Coronary artery (tissue), 2 donors: ENCODE results near the gene EPHA5.

ENCODE experiments used
- DNase-seq: peaks from one replicate; pipeline ENCODE4 v3.0.0-alpha.2; 2017; ENCODE audit warnings: low spot score
- H3K27ac ChIP-seq, 2 donors: fragments of 200-600 bp; sonication (generic); one replicate each; pipeline ENCODE4 v1.5.1; 2016 to 2019
- H3K4me3 ChIP-seq: fragments of 200-600 bp; sonication (generic); 2 replicates; pipeline ENCODE4 v1.5.1; 2016; ENCODE audit warnings: mild to moderate bottlenecking, moderate library complexity
- TF ChIP-seq, protein P1 (sequence below): fragments of 200-600 bp; sonication (generic); IDR thresholded peaks from one replicate; pipeline ENCODE4 v1.5.1; 2019; ENCODE audit warnings: antibody characterized with exemption

The EPHA5 gene

DNA sequence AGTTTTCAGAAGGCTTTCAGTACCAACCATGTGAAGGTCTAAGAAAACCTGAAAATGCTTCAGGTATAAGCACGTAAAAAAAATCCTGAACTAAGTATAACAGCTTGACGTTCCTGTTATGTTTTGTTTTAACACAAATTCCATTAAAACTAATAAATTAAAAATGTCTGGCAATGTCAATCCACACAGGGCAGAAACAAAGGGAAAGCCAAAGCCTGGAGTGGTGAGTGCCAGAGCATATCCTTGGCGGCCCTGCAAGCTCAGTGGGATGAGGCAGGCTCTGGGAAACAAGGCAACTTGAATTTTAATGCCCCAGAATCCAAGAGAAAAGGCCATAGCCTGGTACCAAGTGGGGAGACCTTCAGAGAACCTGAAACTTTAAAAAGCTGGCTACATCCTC, 78.2 kb downstream of the EPHA5 start:
- Histone ChIP-seq H3K27ac (no peak overlapping the region), H3K4me3 (no peak overlapping the region)
- TF ChIP-seq, protein P1, sequence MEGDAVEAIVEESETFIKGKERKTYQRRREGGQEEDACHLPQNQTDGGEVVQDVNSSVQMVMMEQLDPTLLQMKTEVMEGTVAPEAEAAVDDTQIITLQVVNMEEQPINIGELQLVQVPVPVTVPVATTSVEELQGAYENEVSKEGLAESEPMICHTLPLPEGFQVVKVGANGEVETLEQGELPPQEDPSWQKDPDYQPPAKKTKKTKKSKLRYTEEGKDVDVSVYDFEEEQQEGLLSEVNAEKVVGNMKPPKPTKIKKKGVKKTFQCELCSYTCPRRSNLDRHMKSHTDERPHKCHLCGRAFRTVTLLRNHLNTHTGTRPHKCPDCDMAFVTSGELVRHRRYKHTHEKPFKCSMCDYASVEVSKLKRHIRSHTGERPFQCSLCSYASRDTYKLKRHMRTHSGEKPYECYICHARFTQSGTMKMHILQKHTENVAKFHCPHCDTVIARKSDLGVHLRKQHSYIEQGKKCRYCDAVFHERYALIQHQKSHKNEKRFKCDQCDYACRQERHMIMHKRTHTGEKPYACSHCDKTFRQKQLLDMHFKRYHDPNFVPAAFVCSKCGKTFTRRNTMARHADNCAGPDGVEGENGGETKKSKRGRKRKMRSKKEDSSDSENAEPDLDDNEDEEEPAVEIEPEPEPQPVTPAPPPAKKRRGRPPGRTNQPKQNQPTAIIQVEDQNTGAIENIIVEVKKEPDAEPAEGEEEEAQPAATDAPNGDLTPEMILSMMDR: no peak
- DNase-seq: no peak

DNA sequence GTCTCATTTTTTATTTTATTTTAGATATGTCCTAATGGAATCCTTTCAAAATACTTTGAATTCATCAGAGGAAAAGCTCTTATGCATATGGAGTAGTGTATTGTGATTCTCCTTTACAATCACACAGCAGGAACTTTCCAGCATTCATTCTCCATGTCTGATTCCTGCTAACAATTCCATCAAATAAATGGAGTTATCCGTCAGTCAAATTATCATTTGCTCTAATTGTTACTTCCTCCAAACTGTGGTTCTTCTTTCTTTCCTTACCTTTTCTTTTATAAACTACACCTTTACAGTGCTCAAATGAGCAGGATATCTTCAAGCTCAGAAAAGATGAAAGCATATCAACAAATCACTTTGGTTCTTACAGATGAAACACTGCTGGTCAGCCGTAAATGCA, 80.4 kb downstream of the EPHA5 start:
- no peak for DNase-seq
- Histone ChIP-seq H3K4me3 (no peak overlapping the region), H3K27ac (no peak overlapping the region)
- TF ChIP-seq, protein P1: no peak

DNA sequence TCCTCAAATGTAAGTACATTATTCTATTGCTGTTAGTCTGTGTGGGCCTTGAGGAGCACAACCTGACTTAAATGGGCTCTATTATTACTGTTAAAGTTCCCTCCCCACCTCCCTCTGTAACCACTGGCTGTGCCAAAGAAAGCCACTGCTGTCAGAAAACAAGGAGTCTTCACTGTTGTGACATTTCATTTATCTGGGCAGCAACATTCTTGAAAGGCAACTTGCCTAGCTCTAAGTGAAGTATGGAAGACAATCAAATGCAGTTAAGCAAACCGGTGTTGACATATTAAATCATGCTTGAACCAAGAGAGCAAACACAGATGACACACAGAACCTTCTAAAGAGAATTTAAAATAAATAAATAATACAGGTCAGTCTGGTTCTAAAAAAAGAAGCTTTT, 81.0 kb downstream of the EPHA5 start:
- no peak overlapping the region for H3K4me3 ChIP-seq
- H3K27ac ChIP-seq: no peak overlapping the region
- no peak for DNase-seq
- TF ChIP-seq, protein P1: no peak

DNA sequence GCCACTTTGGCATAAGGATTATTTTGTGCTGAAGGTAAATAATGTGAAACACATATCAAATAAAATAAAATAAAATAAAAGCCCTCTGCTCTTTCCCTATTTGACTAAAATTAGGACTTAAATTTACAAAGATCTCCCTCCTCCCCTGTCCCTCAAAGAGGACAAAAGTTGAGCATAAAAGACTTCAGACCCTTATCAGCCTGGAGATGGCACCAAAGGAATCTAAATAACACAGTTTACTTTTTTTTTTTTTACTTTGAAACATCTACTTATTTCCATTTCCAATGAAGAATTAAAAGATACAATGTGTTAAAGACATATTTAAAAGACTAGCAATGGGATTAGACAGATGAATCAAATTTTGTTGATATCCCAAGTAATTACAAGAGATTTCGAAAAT, 89.7 kb downstream of the EPHA5 start:
- H3K4me3 ChIP-seq: no peak overlapping the region
- TF ChIP-seq, protein P1: no peak
- no peak for DNase-seq
- no peak overlapping the region for H3K27ac ChIP-seq

DNA sequence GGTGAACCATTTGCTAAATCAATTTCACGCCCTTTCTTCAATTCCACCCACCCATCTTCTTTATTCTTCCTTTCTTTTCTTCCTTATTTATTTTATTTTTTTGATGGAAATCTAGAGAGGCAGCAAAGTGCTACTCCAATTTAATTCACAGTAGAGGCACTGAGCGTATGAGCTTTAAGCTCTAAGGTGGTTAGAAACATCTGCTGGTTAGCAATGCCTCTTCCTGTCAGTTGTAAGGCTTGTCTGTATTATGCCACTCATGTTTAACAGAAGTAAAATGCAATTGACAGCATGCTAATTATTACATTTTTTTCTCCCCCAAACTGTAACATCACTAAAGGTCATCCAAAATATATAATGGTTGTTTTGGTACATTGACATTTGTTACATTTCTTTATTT, 103.8 kb downstream of the EPHA5 start:
- no peak for DNase-seq
- TF ChIP-seq, protein P1: no peak
- Histone ChIP-seq H3K4me3 (no peak overlapping the region), H3K27ac (no peak overlapping the region)

DNA sequence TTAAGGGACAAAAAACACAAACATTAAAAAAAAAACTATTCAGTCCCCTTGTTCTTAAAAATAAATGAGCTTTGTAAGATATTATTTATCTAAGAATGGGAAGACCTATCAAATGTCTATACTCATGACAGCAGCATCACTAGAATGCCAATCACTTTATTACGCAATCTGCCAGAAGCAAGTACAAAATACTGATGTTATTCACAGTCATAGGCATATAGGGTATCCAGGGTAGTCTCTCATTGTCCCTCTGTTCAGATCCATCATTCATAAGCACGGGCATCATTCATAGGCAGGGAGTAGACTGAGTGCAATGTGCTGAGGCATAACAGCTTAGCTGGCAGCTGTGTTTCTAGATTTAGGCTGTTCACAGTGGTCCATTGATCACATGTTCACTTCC, 109.1 kb downstream of the EPHA5 start:
- no peak overlapping the region for H3K27ac ChIP-seq
- no peak overlapping the region for H3K4me3 ChIP-seq

DNA sequence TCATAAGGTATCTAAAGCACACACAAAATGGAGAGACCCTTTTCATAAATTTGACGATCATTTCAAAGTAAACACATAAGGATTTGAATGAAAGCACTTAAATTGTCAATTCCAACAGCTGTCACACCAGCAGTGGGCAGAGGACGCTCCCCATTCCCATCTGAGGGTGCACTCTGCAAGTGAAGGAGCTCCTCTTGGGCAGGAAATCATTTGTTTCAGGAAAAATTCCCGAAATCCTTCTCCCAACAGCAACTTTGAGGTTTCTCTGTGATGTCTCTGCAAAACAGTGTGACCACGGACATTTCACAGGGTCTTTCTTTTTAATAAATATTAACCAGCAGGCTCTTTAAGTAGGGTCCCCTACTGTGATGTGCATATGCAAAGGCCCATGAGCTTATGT, 111.0 kb downstream of the EPHA5 start:
- TF ChIP-seq, protein P1: no peak
- no peak for DNase-seq
- no peak overlapping the region for H3K4me3 ChIP-seq
- no peak overlapping the region for H3K27ac ChIP-seq

More for the DNA sequence above, 109.1 kb downstream of the EPHA5 start:
- no peak for DNase-seq
- TF ChIP-seq, protein P1: no peak
